CD4-positive, CD25-positive, alpha-beta regulatory T cell (primary cell): ENCODE results near the gene CSF3. TPM values are rescaled to one million over a fixed set of nuclear protein-coding genes. Genes with fewer than 3 reads are reported as not detected.

ENCODE experiments used
- ATAC-seq, 2 donors: fragments of 150-1000 bp; cut with Tn5 transposase; one replicate each; pipeline ENCODE4 v1.10.0; 2021; ENCODE audit warnings: low read depth in 2 of 2, moderate number of reproducible peaks in 2 of 2, moderate library complexity in 1 of 2
- DNase-seq, 3 donors: peaks; one replicate each; pipeline versions ENCODE4 v3.0.0 to v3.0.0-alpha.2; 2012 to 2022; ENCODE audit warnings: mixed read lengths in 1 of 3
- H3K27ac ChIP-seq: one replicate; pipeline ENCODE4 v1.7.0; 2013; ENCODE audit warnings: mild to moderate bottlenecking, low read length; ENCODE audit not compliant: insufficient read depth, poor library complexity, severe bottlenecking
- H3K27me3 ChIP-seq: one replicate; pipeline ENCODE4 v1.7.0; 2013; ENCODE audit warnings: low read length; ENCODE audit not compliant: control insufficient read depth, insufficient read depth
- H3K36me3 ChIP-seq: one replicate; pipeline ENCODE4 v1.7.0; 2013; ENCODE audit warnings: mild to moderate bottlenecking, low read length, moderate library complexity; ENCODE audit not compliant: control insufficient read depth, insufficient read depth
- H3K4me1 ChIP-seq: 2 replicates; pipeline ENCODE4 v1.7.0; 2013; ENCODE audit warnings: mild to moderate bottlenecking, low read length; ENCODE audit not compliant: insufficient read depth, control insufficient read depth, poor library complexity, severe bottlenecking
- H3K4me3 ChIP-seq: one replicate; pipeline ENCODE4 v1.7.0; 2013; ENCODE audit warnings: low read depth, mild to moderate bottlenecking, low read length, moderate library complexity
- H3K9me3 ChIP-seq, 2 experiments: 1 replicate in 1 of 2; 2 replicates in 1 of 2; pipeline ENCODE4 v1.7.0; 2013; ENCODE audit warnings: low read length in 2 of 2, mild to moderate bottlenecking in 1 of 2, moderate library complexity in 1 of 2; ENCODE audit not compliant: control insufficient read depth in 2 of 2
- H3K27ac Mint-ChIP-seq, 3 donors: one replicate each; pipeline ENCODE4 v1.8.0; 2020 to 2022; ENCODE audit warnings: mild to moderate bottlenecking in 3 of 3, mixed read lengths in 3 of 3, moderate library complexity in 2 of 3
- H3K27me3 Mint-ChIP-seq: one replicate; pipeline ENCODE4 v1.8.0; 2022; ENCODE audit warnings: mild to moderate bottlenecking, mixed read lengths
- H3K36me3 Mint-ChIP-seq: one replicate; pipeline ENCODE4 v1.8.0; 2020; ENCODE audit warnings: mixed read lengths
- H3K4me1 Mint-ChIP-seq, 4 donors: one replicate each; pipeline ENCODE4 v1.8.0; 2020 to 2022; ENCODE audit warnings: mixed read lengths in 4 of 4, mild to moderate bottlenecking in 1 of 4
- H3K4me3 Mint-ChIP-seq, 4 donors: one replicate each; pipeline ENCODE4 v1.8.0; 2020 to 2022; ENCODE audit warnings: mild to moderate bottlenecking in 4 of 4, mixed read lengths in 4 of 4, moderate library complexity in 3 of 4
- H3K9me3 Mint-ChIP-seq, 7 donors: one replicate each; pipeline ENCODE4 v1.8.0; 2020 to 2022; ENCODE audit warnings: mixed read lengths in 7 of 7, mild to moderate bottlenecking in 3 of 7, moderate library complexity in 2 of 7
- polyA plus RNA-seq, 4 donors: library from polyadenylated mRNA; unstranded; fragments of 300-500 nt; fragmentation: Illumina TruSeq; gene quantifications; one replicate each; pipeline ENCODE4 v1.2.3, GENCODE V29; 2021
- total RNA-seq: library from RNA; stranded (reverse); gene quantifications from one replicate; pipeline ENCODE4 v1.2.3, GENCODE V29; 2022

The CSF3 gene
- total and polyA plus RNA-seq, 5 donors from 2014 or later = not detected

- ATAC-seq = no peak
- Histone ChIP-seq H3K9me3 (no peaks in the 10 kb centered on the region), H3K4me3 (no peak overlapping the region), H3K36me3 (no peaks in the 10 kb centered on the region), H3K27me3 (no peaks in the 10 kb centered on the region), H3K4me1 (no peaks in the 10 kb centered on the region), H3K27ac (no peak overlapping the region)
- H3K4me3 Mint-ChIP-seq = no peak overlapping the region
- no peak for DNase-seq
- H3K27me3 Mint-ChIP-seq = peaks cover 33% of the 10 kb centered on the region
- H3K27ac Mint-ChIP-seq = no peak overlapping the region
- peaks cover 15% of the 10 kb centered on the region for H3K36me3 Mint-ChIP-seq
- peaks cover 0 to 4% (median 2%) of the 10 kb centered on the region in 4 donors for H3K4me1 Mint-ChIP-seq
- peaks cover 0 to 3% (median 0%) of the 10 kb centered on the region in 7 donors for H3K9me3 Mint-ChIP-seq
Observed at GRCh38 chr17:39973496-39973895, 41.7 kb upstream of the CSF3 start.

GRCh38 chr17:39974433-39974832 lies 40.8 kb upstream of the CSF3 start:
- H3K4me1 Mint-ChIP-seq = peaks cover 0 to 6% (median 1%) of the 10 kb centered on the region in 4 donors
- ATAC-seq = no peak
- Histone ChIP-seq H3K36me3 (no peaks in the 10 kb centered on the region), H3K4me3 (no peak overlapping the region), H3K9me3 (no peaks in the 10 kb centered on the region), H3K27me3 (no peaks in the 10 kb centered on the region), H3K4me1 (no peaks in the 10 kb centered on the region), H3K27ac (no peak overlapping the region)
- H3K36me3 Mint-ChIP-seq = peaks cover 15% of the 10 kb centered on the region
- H3K27me3 Mint-ChIP-seq = peaks cover 26% of the 10 kb centered on the region
- no peak for DNase-seq
- peak overlapping the region in 2 of 3 donors; percentile 71 to 92 for H3K27ac Mint-ChIP-seq
- H3K9me3 Mint-ChIP-seq = no peaks in the 10 kb centered on the region
- H3K4me3 Mint-ChIP-seq = no peak overlapping the region

GRCh38 chr17:39975801-39976200 lies 39.4 kb upstream of the CSF3 start:
- Histone ChIP-seq H3K4me1 (peaks cover 7% of the 10 kb centered on the region), H3K4me3 (no peak overlapping the region), H3K36me3 (no peaks in the 10 kb centered on the region), H3K27ac (no peak overlapping the region), H3K27me3 (no peaks in the 10 kb centered on the region), H3K9me3 (no peaks in the 10 kb centered on the region)
- DNase-seq = no peak
- Mint-ChIP-seq H3K4me3 (peak overlapping the region in 1 of 4 donors; percentile 24), H3K4me1 (peaks cover 0 to 15% (median 12%) of the 10 kb centered on the region in 4 donors), H3K27ac (no peak overlapping the region), H3K36me3 (peaks cover 8% of the 10 kb centered on the region), H3K9me3 (no peaks in the 10 kb centered on the region), H3K27me3 (peaks cover 22% of the 10 kb centered on the region)
- no peak for ATAC-seq

- Histone ChIP-seq H3K9me3 (no peaks in the 10 kb centered on the region), H3K36me3 (peaks cover 4% of the 10 kb centered on the region), H3K4me1 (peaks cover 26% of the 10 kb centered on the region), H3K27me3 (no peaks in the 10 kb centered on the region), H3K4me3 (peak overlapping the region; percentile 21), H3K27ac (no peak overlapping the region)
- DNase-seq (no peak), ATAC-seq (no peak)
- H3K9me3 Mint-ChIP-seq = no peaks in the 10 kb centered on the region
- H3K4me3 Mint-ChIP-seq = peak overlapping the region in 3 of 4 donors; percentile 22 to 95 (median 95)
- peaks cover 9 to 42% (median 27%) of the 10 kb centered on the region in 4 donors for H3K4me1 Mint-ChIP-seq
- peaks cover 9% of the 10 kb centered on the region for H3K27me3 Mint-ChIP-seq
- no peaks in the 10 kb centered on the region for H3K36me3 Mint-ChIP-seq
- peak overlapping the region in 2 of 3 donors; percentile 65 to 93 for H3K27ac Mint-ChIP-seq
Observed at GRCh38 chr17:39979016-39979670, 36.1 kb upstream of the CSF3 start.

GRCh38 chr17:39979893-39980350 lies 35.3 kb upstream of the CSF3 start:
- Mint-ChIP-seq H3K9me3 (no peaks in the 10 kb centered on the region), H3K36me3 (no peaks in the 10 kb centered on the region), H3K27ac (peak overlapping the region; percentile 93 to 97 (median 94)), H3K27me3 (peaks cover 9% of the 10 kb centered on the region), H3K4me1 (peaks cover 9 to 47% (median 30%) of the 10 kb centered on the region in 4 donors), H3K4me3 (peak overlapping the region; percentile 91 to 98 (median 95))
- no peaks in the 10 kb centered on the region for H3K9me3 ChIP-seq
- H3K36me3 ChIP-seq = peaks cover 12% of the 10 kb centered on the region
- DNase-seq (peak in 1 of 3 donors; percentile 17), ATAC-seq (no peak)
- no peaks in the 10 kb centered on the region for H3K27me3 ChIP-seq
- peak overlapping the region; percentile 83 for H3K27ac ChIP-seq
- peaks cover 26% of the 10 kb centered on the region for H3K4me1 ChIP-seq
- peak overlapping the region; percentile 91 for H3K4me3 ChIP-seq

- Mint-ChIP-seq H3K36me3 (peaks cover 3% of the 10 kb centered on the region), H3K27ac (peak within 1 kb of the TSS; percentile 93 to 97 (median 94)), H3K4me3 (peak within 1 kb of the TSS; percentile 91 to 98 (median 95)), H3K27me3 (peaks cover 9% of the 10 kb centered on the region), H3K9me3 (no peaks in the 10 kb centered on the region), H3K4me1 (peaks cover 9 to 51% (median 30%) of the 10 kb centered on the region in 4 donors)
- H3K36me3 ChIP-seq = peaks cover 18% of the 10 kb centered on the region
- no peaks in the 10 kb centered on the region for H3K27me3 ChIP-seq
- H3K4me3 ChIP-seq = peak within 1 kb of the TSS; percentile 91
- peak within 1 kb of the TSS; percentile 96 for H3K27ac ChIP-seq
- H3K4me1 ChIP-seq = peaks cover 26% of the 10 kb centered on the region
- H3K9me3 ChIP-seq = no peaks in the 10 kb centered on the region
- DNase-seq = peak; percentile 98 to 100 (median 99)
- peak; percentile 97 to 98 for ATAC-seq
Observed at GRCh38 chr17:39980351-39981206, 34.7 kb upstream of the CSF3 start, which contains the start of gene PSMD3. TSS of gene PSMD3 (plus strand) at chr17:39980807. CDS start at chr17:39980971, 164 bp downstream.

GRCh38 chr17:39981207-39981741 lies 34.0 kb upstream of the CSF3 start:
- Mint-ChIP-seq H3K4me3 (peak overlapping the region; percentile 91 to 98 (median 95)), H3K27ac (peak overlapping the region; percentile 92 to 97 (median 93)), H3K27me3 (peaks cover 9% of the 10 kb centered on the region), H3K4me1 (peaks cover 9 to 55% (median 30%) of the 10 kb centered on the region in 4 donors), H3K9me3 (no peaks in the 10 kb centered on the region), H3K36me3 (peaks cover 9% of the 10 kb centered on the region)
- H3K4me3 ChIP-seq = peak overlapping the region; percentile 90
- DNase-seq (no peak), ATAC-seq (no peak)
- peaks cover 25% of the 10 kb centered on the region for H3K36me3 ChIP-seq
- H3K4me1 ChIP-seq = peaks cover 26% of the 10 kb centered on the region
- H3K27me3 ChIP-seq = no peaks in the 10 kb centered on the region
- peak overlapping the region; percentile 96 for H3K27ac ChIP-seq
- H3K9me3 ChIP-seq = no peaks in the 10 kb centered on the region
